Measurements from ENCODE around the gene PITX3.

The PITX3 gene

DNA sequence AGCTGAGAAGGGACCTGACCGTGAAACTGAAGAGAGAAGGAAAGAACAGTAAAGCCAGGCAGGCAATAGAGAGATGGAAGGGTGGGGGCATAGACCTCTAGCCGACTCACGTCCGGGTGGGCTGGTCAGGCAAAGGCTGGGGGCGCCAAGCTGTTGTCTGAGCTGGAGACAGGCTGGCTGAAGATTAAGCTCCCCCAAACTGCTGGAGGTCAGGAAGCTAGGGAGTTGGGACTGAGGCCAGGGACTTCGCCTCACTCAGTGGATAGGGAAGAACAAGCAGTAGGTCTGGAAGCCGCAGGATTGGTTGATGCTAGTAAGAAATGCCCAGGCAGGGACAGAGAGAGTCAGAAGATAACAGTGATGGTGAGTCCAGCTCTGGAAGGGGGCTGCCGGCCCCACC, 5.3 kb downstream of the PITX3 start:
- Histone ChIP-seq H3K27me3 (ENCODE audit: insufficient read depth, poor library complexity, severe bottlenecking) (peaks cover 22% of the 10 kb centered on the region), H3K4me3 (replicated peaks; ENCODE audit: insufficient read depth, low read length) (no peak overlapping the region), H3K27ac (replicated peaks) (no peak overlapping the region)
- TF ChIP-seq POLR2AphosphoS5 (IDR thresholded peaks at IDR 0.05; ENCODE audit: low read depth) (no peak), SPI1 (IDR thresholded peaks at IDR 0.05; ENCODE audit: borderline replicate concordance, low read depth) (no peak), GABPA (IDR thresholded peaks at IDR 0.05; ENCODE audit: low read depth) (no peak)
- TF ChIP-seq, protein P1, sequence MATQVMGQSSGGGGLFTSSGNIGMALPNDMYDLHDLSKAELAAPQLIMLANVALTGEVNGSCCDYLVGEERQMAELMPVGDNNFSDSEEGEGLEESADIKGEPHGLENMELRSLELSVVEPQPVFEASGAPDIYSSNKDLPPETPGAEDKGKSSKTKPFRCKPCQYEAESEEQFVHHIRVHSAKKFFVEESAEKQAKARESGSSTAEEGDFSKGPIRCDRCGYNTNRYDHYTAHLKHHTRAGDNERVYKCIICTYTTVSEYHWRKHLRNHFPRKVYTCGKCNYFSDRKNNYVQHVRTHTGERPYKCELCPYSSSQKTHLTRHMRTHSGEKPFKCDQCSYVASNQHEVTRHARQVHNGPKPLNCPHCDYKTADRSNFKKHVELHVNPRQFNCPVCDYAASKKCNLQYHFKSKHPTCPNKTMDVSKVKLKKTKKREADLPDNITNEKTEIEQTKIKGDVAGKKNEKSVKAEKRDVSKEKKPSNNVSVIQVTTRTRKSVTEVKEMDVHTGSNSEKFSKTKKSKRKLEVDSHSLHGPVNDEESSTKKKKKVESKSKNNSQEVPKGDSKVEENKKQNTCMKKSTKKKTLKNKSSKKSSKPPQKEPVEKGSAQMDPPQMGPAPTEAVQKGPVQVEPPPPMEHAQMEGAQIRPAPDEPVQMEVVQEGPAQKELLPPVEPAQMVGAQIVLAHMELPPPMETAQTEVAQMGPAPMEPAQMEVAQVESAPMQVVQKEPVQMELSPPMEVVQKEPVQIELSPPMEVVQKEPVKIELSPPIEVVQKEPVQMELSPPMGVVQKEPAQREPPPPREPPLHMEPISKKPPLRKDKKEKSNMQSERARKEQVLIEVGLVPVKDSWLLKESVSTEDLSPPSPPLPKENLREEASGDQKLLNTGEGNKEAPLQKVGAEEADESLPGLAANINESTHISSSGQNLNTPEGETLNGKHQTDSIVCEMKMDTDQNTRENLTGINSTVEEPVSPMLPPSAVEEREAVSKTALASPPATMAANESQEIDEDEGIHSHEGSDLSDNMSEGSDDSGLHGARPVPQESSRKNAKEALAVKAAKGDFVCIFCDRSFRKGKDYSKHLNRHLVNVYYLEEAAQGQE (IDR thresholded peaks at IDR 0.05; ENCODE audit: insufficient replicate concordance, low read depth) = no peak
- TF ChIP-seq, protein P2, sequence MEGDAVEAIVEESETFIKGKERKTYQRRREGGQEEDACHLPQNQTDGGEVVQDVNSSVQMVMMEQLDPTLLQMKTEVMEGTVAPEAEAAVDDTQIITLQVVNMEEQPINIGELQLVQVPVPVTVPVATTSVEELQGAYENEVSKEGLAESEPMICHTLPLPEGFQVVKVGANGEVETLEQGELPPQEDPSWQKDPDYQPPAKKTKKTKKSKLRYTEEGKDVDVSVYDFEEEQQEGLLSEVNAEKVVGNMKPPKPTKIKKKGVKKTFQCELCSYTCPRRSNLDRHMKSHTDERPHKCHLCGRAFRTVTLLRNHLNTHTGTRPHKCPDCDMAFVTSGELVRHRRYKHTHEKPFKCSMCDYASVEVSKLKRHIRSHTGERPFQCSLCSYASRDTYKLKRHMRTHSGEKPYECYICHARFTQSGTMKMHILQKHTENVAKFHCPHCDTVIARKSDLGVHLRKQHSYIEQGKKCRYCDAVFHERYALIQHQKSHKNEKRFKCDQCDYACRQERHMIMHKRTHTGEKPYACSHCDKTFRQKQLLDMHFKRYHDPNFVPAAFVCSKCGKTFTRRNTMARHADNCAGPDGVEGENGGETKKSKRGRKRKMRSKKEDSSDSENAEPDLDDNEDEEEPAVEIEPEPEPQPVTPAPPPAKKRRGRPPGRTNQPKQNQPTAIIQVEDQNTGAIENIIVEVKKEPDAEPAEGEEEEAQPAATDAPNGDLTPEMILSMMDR (IDR thresholded peaks at IDR 0.05; ENCODE audit: insufficient read depth, low read length) = no peak
- no peak for DNase-seq (ENCODE audit: low read depth in 1 of 2, low spot score in 1 of 2)

- no peak for DNase-seq (ENCODE audit: low read depth in 1 of 2, low spot score in 1 of 2)
- Histone ChIP-seq H3K27me3 (ENCODE audit: insufficient read depth, poor library complexity, severe bottlenecking) (peaks cover 21% of the 10 kb centered on the region), H3K27ac (replicated peaks) (no peak overlapping the region), H3K4me3 (replicated peaks; ENCODE audit: insufficient read depth, low read length) (no peak overlapping the region)
- TF ChIP-seq GABPA (IDR thresholded peaks at IDR 0.05; ENCODE audit: low read depth) (no peak), POLR2AphosphoS5 (IDR thresholded peaks at IDR 0.05; ENCODE audit: low read depth) (no peak), SPI1 (IDR thresholded peaks at IDR 0.05; ENCODE audit: borderline replicate concordance, low read depth) (no peak)
- TF ChIP-seq, protein P2 (IDR thresholded peaks at IDR 0.05; ENCODE audit: insufficient read depth, low read length) = no peak
- TF ChIP-seq, protein P1 (IDR thresholded peaks at IDR 0.05; ENCODE audit: insufficient replicate concordance, low read depth) = no peak
Observed at GRCh38 chr10:102235598-102235920, 5.8 kb downstream of the PITX3 start.

DNA sequence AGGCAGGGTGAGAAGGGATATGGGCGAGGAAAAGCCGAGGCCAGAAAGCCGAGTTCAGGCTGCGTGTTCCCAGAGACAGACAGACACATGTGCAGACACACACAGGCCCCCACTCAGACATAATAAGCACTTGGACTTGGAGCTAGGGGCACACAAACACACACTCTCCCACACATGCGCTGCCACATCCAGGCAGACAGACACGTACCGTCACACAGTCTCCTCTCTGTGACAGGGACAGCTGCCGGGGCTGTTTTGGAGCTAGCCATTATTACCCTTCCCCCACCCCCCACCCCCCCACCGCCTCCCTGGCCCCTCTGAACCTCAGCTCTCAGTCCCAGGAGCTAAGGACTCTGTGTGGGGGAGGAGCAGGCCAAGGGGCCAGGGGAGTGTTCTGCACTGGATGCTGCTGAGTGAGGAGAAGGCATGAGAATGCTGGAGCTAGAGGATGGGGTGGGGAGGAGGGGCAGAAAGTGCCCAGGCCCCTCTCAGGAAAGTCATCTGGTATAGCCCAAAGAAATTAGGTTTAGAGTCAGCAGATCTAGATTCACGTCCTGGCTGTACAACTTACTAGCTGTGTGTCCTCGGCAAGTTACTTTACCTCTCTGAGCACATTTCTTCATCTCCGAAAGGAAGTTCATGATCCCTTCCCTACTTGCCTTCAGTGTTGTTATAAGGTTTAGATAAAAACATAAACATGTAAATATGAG, 6.3 kb downstream of the PITX3 start:
- TF ChIP-seq GABPA (IDR thresholded peaks at IDR 0.05; ENCODE audit: low read depth) (no peak), POLR2AphosphoS5 (IDR thresholded peaks at IDR 0.05; ENCODE audit: low read depth) (no peak), SPI1 (IDR thresholded peaks at IDR 0.05; ENCODE audit: borderline replicate concordance, low read depth) (no peak)
- TF ChIP-seq, protein P2 (IDR thresholded peaks at IDR 0.05; ENCODE audit: insufficient read depth, low read length) = no peak
- TF ChIP-seq, protein P1 (IDR thresholded peaks at IDR 0.05; ENCODE audit: insufficient replicate concordance, low read depth) = no peak
- peaks cover 21% of the 10 kb centered on the region for H3K27me3 ChIP-seq (ENCODE audit: insufficient read depth, poor library complexity, severe bottlenecking)
- no peak for DNase-seq (ENCODE audit: low read depth in 1 of 2, low spot score in 1 of 2)
- H3K4me3 ChIP-seq (replicated peaks; ENCODE audit: insufficient read depth, low read length) = no peak overlapping the region
- H3K27ac ChIP-seq (replicated peaks) = no peak overlapping the region
